ENCODE measurements around the gene SF3B4.
"Not testable (repeated sequence)": the region's sequence is repeated elsewhere in the genome, so short reads cannot be mapped to it uniquely, and the experiment has no call there.

The SF3B4 gene

DNA sequence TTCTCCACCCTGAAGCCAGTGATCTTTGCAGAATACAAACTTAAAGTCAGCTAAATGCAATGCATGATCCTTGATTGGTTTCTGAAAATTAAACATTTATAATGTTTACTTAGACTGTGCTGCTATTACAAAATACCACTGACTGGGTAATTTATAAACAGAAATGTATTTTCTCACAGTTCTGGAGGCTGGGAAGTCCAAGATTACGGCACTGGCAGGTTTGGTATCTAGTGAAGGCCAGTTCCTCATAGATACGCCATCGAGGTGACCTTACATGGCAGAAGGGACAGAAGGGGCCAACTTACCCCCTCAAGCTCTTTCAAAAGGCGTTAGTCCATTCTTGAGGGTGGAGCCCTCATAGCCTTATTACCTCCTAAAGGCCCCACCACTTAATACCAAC is 31.0 kb downstream of the SF3B4 start:
- no peak for ATAC-seq (ENCODE audit: low read depth)

DNA sequence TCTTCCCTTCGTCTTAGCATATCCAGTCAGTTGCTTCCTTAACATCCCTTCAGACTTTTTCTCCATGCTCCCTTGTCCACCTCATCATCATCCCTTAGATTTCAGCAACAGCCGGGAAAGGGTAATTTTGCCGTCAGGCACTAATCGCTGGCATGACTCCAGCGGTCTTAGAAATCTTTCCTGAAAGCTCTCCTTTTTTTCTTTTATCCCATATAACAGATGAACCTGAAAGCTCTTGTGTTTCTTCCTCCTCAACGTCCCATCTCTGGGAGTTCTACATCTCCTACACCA is 38.7 kb downstream of the SF3B4 start:
- Histone ChIP-seq H3K4me3 (ENCODE audit: severe bottlenecking) (peak overlapping the region; percentile 49), H3K9me3 (ENCODE audit: severe bottlenecking) (no peaks in the 10 kb centered on the region), H3K36me3 (ENCODE audit: low read depth) (no peaks in the 10 kb centered on the region), H3K4me1 (ENCODE audit: insufficient read depth, poor library complexity, severe bottlenecking) (peaks cover 14% of the 10 kb centered on the region), H3K27ac (ENCODE audit: poor library complexity, severe bottlenecking) (peak overlapping the region; percentile 85), H3K27me3 (ENCODE audit: insufficient read depth, poor library complexity, severe bottlenecking) (no peaks in the 10 kb centered on the region)
- TF ChIP-seq, protein P1, sequence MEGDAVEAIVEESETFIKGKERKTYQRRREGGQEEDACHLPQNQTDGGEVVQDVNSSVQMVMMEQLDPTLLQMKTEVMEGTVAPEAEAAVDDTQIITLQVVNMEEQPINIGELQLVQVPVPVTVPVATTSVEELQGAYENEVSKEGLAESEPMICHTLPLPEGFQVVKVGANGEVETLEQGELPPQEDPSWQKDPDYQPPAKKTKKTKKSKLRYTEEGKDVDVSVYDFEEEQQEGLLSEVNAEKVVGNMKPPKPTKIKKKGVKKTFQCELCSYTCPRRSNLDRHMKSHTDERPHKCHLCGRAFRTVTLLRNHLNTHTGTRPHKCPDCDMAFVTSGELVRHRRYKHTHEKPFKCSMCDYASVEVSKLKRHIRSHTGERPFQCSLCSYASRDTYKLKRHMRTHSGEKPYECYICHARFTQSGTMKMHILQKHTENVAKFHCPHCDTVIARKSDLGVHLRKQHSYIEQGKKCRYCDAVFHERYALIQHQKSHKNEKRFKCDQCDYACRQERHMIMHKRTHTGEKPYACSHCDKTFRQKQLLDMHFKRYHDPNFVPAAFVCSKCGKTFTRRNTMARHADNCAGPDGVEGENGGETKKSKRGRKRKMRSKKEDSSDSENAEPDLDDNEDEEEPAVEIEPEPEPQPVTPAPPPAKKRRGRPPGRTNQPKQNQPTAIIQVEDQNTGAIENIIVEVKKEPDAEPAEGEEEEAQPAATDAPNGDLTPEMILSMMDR (IDR thresholded peaks at IDR 0.05; ENCODE audit: poor library complexity, severe bottlenecking): no peak
- ATAC-seq (ENCODE audit: low read depth) (no peak), DNase-seq (ENCODE audit: low spot score) (no peak)

More for the DNA sequence above, 31.0 kb downstream of the SF3B4 start:
- no peak overlapping the region for H3K4me3 ChIP-seq (ENCODE audit: severe bottlenecking)
- H3K27ac ChIP-seq (ENCODE audit: poor library complexity, severe bottlenecking): no peak overlapping the region
- no peaks in the 10 kb centered on the region for H3K27me3 ChIP-seq (ENCODE audit: insufficient read depth, poor library complexity, severe bottlenecking)
- H3K4me1 ChIP-seq (ENCODE audit: insufficient read depth, poor library complexity, severe bottlenecking): no peaks in the 10 kb centered on the region
- no peak for DNase-seq (ENCODE audit: low spot score)
- TF ChIP-seq, protein P1 (IDR thresholded peaks at IDR 0.05; ENCODE audit: poor library complexity, severe bottlenecking): no peak
- 0 out of 2 replicates have a peak, but pooled peaks cover 5% of the 10 kb centered on the region for H3K36me3 ChIP-seq (ENCODE audit: low read depth)
- H3K9me3 ChIP-seq (ENCODE audit: severe bottlenecking): no peaks in the 10 kb centered on the region

DNA sequence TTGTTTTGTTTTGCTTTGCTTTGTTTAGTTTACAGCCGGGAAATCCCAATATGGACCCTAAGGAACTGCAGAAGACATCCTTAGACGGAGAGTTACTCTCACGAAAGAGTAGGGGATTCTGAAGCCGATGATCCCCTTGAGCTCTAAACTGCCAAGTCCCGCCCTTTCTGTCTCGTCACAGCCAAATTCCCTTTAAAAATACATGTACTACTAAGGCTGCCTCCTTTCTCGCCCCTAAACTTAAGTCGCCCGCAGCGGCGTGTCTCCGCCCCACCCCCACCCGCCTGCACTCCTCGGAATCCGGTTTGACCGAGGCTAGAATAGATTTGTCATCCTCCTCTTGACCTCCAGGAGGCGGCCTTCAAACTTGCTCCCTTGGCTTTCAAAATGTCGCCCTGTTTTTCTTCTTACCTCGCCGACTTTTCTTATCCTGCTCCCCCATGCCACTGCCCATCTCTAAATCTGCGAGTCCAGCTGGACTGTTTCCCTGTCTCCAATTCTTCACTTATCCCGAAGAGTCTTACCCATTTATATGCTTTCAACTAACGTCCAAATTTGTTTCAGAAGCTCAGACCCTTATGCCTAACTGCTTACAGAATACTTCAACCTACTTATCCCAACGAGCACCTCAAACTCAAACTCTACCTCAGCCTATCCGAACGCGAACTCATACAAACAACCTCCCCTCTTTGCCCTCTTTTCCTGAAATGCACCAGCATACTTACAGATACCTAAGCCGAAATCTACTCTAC is 39.2 kb downstream of the SF3B4 start:
- H3K9me3 ChIP-seq (ENCODE audit: severe bottlenecking): no peaks in the 10 kb centered on the region
- TF ChIP-seq, protein P1 (IDR thresholded peaks at IDR 0.05; ENCODE audit: poor library complexity, severe bottlenecking): peak; percentile 78
- no peak for DNase-seq (ENCODE audit: low spot score)
- peak overlapping the region; percentile 85 for H3K27ac ChIP-seq (ENCODE audit: poor library complexity, severe bottlenecking)
- peaks cover 14% of the 10 kb centered on the region for H3K4me1 ChIP-seq (ENCODE audit: insufficient read depth, poor library complexity, severe bottlenecking)
- peak; percentile 8 for ATAC-seq (ENCODE audit: low read depth)
- no peaks in the 10 kb centered on the region for H3K27me3 ChIP-seq (ENCODE audit: insufficient read depth, poor library complexity, severe bottlenecking)
- H3K4me3 ChIP-seq (ENCODE audit: severe bottlenecking): peak overlapping the region; percentile 49
- no peaks in the 10 kb centered on the region for H3K36me3 ChIP-seq (ENCODE audit: low read depth)

DNA sequence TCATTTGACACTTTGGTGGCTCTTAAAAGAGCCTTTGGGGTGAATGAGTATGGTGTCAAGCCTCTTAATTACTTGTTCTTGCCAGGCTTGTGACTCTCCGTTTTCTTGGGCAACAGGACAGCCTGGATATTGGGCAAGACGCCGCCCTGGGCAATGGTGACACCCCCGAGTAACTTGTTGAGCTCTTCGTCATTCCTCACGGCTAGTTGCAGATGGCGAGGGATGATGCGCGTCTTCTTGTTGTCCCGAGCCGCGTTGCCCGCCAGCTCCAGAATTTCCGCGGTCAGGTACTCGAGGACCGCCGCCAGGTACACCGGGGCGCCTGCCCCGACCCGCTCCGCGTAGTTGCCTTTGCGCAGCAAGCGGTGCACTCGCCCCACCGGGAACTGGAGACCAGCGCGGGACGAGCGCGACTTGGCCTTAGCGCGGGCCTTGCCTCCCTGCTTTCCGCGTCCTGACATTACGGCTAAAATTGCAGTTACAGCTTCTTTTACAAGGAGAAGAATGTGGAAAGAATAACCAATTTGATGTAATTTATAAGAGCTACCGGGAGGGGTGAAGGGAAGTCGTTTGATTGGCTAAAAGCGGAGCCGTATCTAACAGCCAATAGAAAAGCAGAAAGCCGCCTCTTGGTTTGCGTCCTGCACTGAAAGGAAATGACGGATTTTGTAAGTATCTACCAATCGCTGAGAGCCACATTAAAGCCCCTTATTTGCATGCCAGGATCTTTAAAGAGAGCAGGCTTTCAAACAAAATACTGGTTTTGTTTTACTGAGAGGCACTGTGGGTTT is 40.0 kb downstream of the SF3B4 start:
- Histone ChIP-seq H3K27ac (ENCODE audit: poor library complexity, severe bottlenecking) (peak overlapping the region; percentile 85), H3K36me3 (ENCODE audit: low read depth) (no peaks in the 10 kb centered on the region), H3K4me3 (ENCODE audit: severe bottlenecking) (peak overlapping the region; percentile 49), H3K4me1 (ENCODE audit: insufficient read depth, poor library complexity, severe bottlenecking) (peaks cover 14% of the 10 kb centered on the region), H3K27me3 (ENCODE audit: insufficient read depth, poor library complexity, severe bottlenecking) (no peaks in the 10 kb centered on the region), H3K9me3 (ENCODE audit: severe bottlenecking) (no peaks in the 10 kb centered on the region)
- TF ChIP-seq, protein P1 (IDR thresholded peaks at IDR 0.05; ENCODE audit: poor library complexity, severe bottlenecking): no peak
- DNase-seq (ENCODE audit: low spot score) (peak; percentile 88), ATAC-seq (ENCODE audit: low read depth) (peak; percentile 60)

DNA sequence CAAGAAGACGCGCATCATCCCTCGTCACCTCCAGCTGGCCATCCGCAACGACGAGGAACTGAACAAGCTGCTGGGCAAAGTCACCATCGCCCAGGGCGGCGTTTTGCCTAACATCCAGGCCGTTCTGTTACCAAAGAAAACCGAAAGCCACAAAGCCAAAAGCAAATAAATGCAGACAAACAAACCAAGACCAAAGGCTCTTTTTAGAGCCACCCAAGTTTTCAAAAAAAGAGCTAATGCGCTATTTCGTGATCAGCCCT is 40.5 kb downstream of the SF3B4 start:
- not testable (repeated sequence) for H3K9me3 ChIP-seq (ENCODE audit: severe bottlenecking); ATAC-seq (ENCODE audit: low read depth); H3K36me3 ChIP-seq (ENCODE audit: low read depth); DNase-seq (ENCODE audit: low spot score); H3K27me3 ChIP-seq (ENCODE audit: insufficient read depth, poor library complexity, severe bottlenecking)
- H3K4me1 ChIP-seq (ENCODE audit: insufficient read depth, poor library complexity, severe bottlenecking): peaks cover 14% of the 10 kb centered on the region
- peak overlapping the region; percentile 49 for H3K4me3 ChIP-seq (ENCODE audit: severe bottlenecking)
- peak overlapping the region; percentile 85 for H3K27ac ChIP-seq (ENCODE audit: poor library complexity, severe bottlenecking)
